GM11168 (cell line): ENCODE data around the gene MTMR4.
"Not testable (repeated sequence)": the region's sequence is repeated elsewhere in the genome, so short reads cannot be mapped to it uniquely, and the experiment has no call there.

Source experiments
- in situ Hi-C: fragments of 300-500 bp; cut with MboI; formaldehyde crosslinking; loops from one replicate; pipeline ENCODE4 v1.12.0; 2022; ENCODE audit warnings: low sequenced_read_pairs; ENCODE audit not compliant: unreplicated experiment

The MTMR4 gene

GRCh38 chr17:58501451-58501850 lies 13.0 kb downstream of the MTMR4 start:
- in situ Hi-C loops: no loop called here

- in situ Hi-C loops: no loop called here
Observed at GRCh38 chr17:58498177-58498828, 16.1 kb downstream of the MTMR4 start.

GRCh38 chr17:58493506-58493905 lies 20.9 kb downstream of the MTMR4 start:
- in situ Hi-C loops: no loop called here

GRCh38 chr17:58492238-58493121 lies 22.0 kb downstream of the MTMR4 start:
- in situ Hi-C loops: no loop called here

GRCh38 chr17:58491510-58492045 lies 22.9 kb downstream of the MTMR4 start:
- in situ Hi-C loops: no loop called here

GRCh38 chr17:58488428-58488890 lies 26.0 kb downstream of the MTMR4 start:
- in situ Hi-C loops: no loop called here

GRCh38 chr17:58487589-58488427 lies 26.6 kb downstream of the MTMR4 start, which contains the start of gene HSF5:
Gene HSF5, minus strand, starts transcription at chr17:58488408. Its CDS starts 134 bp downstream, at chr17:58488274.
- in situ Hi-C loops: no loop called here

- in situ Hi-C loops: no loop called here
Observed at GRCh38 chr17:58484600-58484999, 29.8 kb downstream of the MTMR4 start.

- in situ Hi-C loops: not testable (repeated sequence)
Observed at GRCh38 chr17:58481798-58482197, 32.6 kb downstream of the MTMR4 start.

- in situ Hi-C loops: no loop called here
Observed at GRCh38 chr17:58480090-58480489, 34.3 kb downstream of the MTMR4 start.

GRCh38 chr17:58476812-58477211 lies 37.6 kb downstream of the MTMR4 start:
- in situ Hi-C loops: no loop called here

- in situ Hi-C loops: no loop called here
Observed at GRCh38 chr17:58475985-58476384, 38.5 kb downstream of the MTMR4 start.

- in situ Hi-C loops: no loop called here
Observed at GRCh38 chr17:58470356-58470755, 44.1 kb downstream of the MTMR4 start.

GRCh38 chr17:58468944-58469343 lies 45.5 kb downstream of the MTMR4 start:
- in situ Hi-C loops: no loop called here

GRCh38 chr17:58455491-58455890 lies 58.9 kb downstream of the MTMR4 start:
- in situ Hi-C loops: no loop called here

- in situ Hi-C loops: no loop called here
Observed at GRCh38 chr17:58452738-58453137, 61.7 kb downstream of the MTMR4 start.

GRCh38 chr17:58447039-58447975 lies 67.1 kb downstream of the MTMR4 start:
- in situ Hi-C loops: no loop called here

- in situ Hi-C loops: no loop called here
Observed at GRCh38 chr17:58446086-58446485, 68.4 kb downstream of the MTMR4 start.
